HEK293 (cell line): Measurements from ENCODE around the gene HLA-DQB1.

Experiments
- CTCF ChIA-PET: fragments of 350-600 bp; formaldehyde crosslinking; extraction: SDS; loops from one replicate; lab custom pipeline; 2021; ENCODE audit warnings: antibody characterized with exemption; lab: Yijun Ruan, JAX
- POLR2A ChIA-PET: fragments of 300-600 bp; formaldehyde crosslinking; extraction: SDS; loops from one replicate; lab custom pipeline; 2020; ENCODE audit warnings: antibody characterized with exemption, inconsistent platforms; lab: Yijun Ruan, JAX
- H3K27ac ChIP-seq: fragments of 200-500 bp; sonication (Bioruptor generic); 2 replicates; pipeline ENCODE4 v1.5.1; 2014; ENCODE audit warnings: low read depth, low read length, control low read depth, inconsistent platforms; ENCODE audit errors: extremely low read depth
- H3K36me3 ChIP-seq, 2 experiments: fragments of 200-500 bp in 1 of 2; sonication (Bioruptor generic) in 1 of 2; 1 replicate in 1 of 2; 2 replicates in 1 of 2; pipeline ENCODE4 v1.5.1; 2014 to 2017; ENCODE audit warnings: inconsistent platforms in 2 of 2, low read length in 2 of 2; ENCODE audit not compliant: control insufficient read depth in 2 of 2, insufficient read depth in 1 of 2
- H3K4me1 ChIP-seq: fragments of 200-500 bp; sonication (Bioruptor generic); 2 replicates; pipeline ENCODE4 v1.5.1; 2014; ENCODE audit warnings: mild to moderate bottlenecking, low read length, inconsistent platforms; ENCODE audit not compliant: control insufficient read depth, insufficient read depth
- H3K4me3 ChIP-seq: 2 replicates; pipeline ENCODE4 v1.5.1; 2011; ENCODE audit warnings: low read depth, mild to moderate bottlenecking, control low read depth, low read length, moderate library complexity
- H3K9me3 ChIP-seq: fragments of 200-500 bp; sonication (Bioruptor generic); 2 replicates; pipeline ENCODE4 v1.5.1; 2014; ENCODE audit warnings: low read depth, low read length, inconsistent platforms; ENCODE audit not compliant: control insufficient read depth, insufficient read depth
- HOXC10 ChIP-seq: sonication (generic); formaldehyde crosslinking; IDR thresholded peaks from 2 replicates; pipeline ENCODE4 v1.8.1; 2023; ENCODE audit warnings: mild to moderate bottlenecking, missing genetic modification reagents
- SCRT1 ChIP-seq: fragments of 450-650 bp; formaldehyde crosslinking; IDR thresholded peaks from 2 replicates; pipeline ENCODE4 v1.5.1; 2016; ENCODE audit warnings: missing biosample characterization, missing genetic modification characterization, borderline replicate concordance
- SCRT2 ChIP-seq: fragments of 450-650 bp; formaldehyde crosslinking; IDR thresholded peaks from 2 replicates; pipeline ENCODE4 v1.5.1; 2016; ENCODE audit warnings: missing biosample characterization, missing genetic modification characterization
- SETDB1 ChIP-seq: IDR thresholded peaks from one replicate; pipeline ENCODE4 v1.6.1; 2017; ENCODE audit warnings: mild to moderate bottlenecking, low read length, moderate library complexity, mixed read lengths; ENCODE audit not compliant: insufficient read length
- SP2 ChIP-seq: fragments of 450-650 bp; formaldehyde crosslinking; IDR thresholded peaks from 2 replicates; pipeline ENCODE4 v1.5.1; 2016; ENCODE audit warnings: missing biosample characterization, missing genetic modification characterization
- SP3 ChIP-seq: fragments of 450-650 bp; formaldehyde crosslinking; IDR thresholded peaks from 2 replicates; pipeline ENCODE4 v1.5.1; 2016; ENCODE audit warnings: missing biosample characterization, missing genetic modification characterization
- ZBTB21 ChIP-seq: fragments of 450-650 bp; formaldehyde crosslinking; IDR thresholded peaks from 2 replicates; pipeline ENCODE4 v1.5.1; 2017; ENCODE audit warnings: missing biosample characterization, missing genetic modification characterization
- ZBTB48 ChIP-seq: fragments of 450-650 bp; formaldehyde crosslinking; IDR thresholded peaks from 2 replicates; pipeline ENCODE4 v1.5.1; 2016; ENCODE audit warnings: missing biosample characterization, missing genetic modification characterization
- ZFHX2 ChIP-seq: fragments of 450-650 bp; formaldehyde crosslinking; conservative IDR thresholded peaks from 2 replicates; pipeline ENCODE4 v1.5.1; 2016; ENCODE audit warnings: missing biosample characterization, missing genetic modification characterization
- ZFP41 ChIP-seq: fragments of 450-650 bp; formaldehyde crosslinking; IDR thresholded peaks from 2 replicates; pipeline ENCODE4 v1.5.1; 2016; ENCODE audit warnings: missing biosample characterization, missing genetic modification characterization, borderline replicate concordance
- ZNF146 ChIP-seq: fragments of 450-650 bp; formaldehyde crosslinking; IDR thresholded peaks from 2 replicates; pipeline ENCODE4 v1.5.1; 2016; ENCODE audit warnings: missing biosample characterization, missing genetic modification characterization
- ZNF157 ChIP-seq: fragments of 450-650 bp; formaldehyde crosslinking; IDR thresholded peaks from 2 replicates; pipeline ENCODE4 v1.5.1; 2016; ENCODE audit warnings: missing biosample characterization, missing genetic modification characterization
- ZNF211 ChIP-seq: fragments of 450-650 bp; formaldehyde crosslinking; IDR thresholded peaks from 2 replicates; pipeline ENCODE4 v1.5.1; 2016; ENCODE audit warnings: low read depth, missing biosample characterization, missing genetic modification characterization
- ZNF366 ChIP-seq: fragments of 450-650 bp; formaldehyde crosslinking; conservative IDR thresholded peaks from 2 replicates; pipeline ENCODE4 v1.5.1; 2016; ENCODE audit warnings: missing biosample characterization, missing genetic modification characterization
- ZNF510 ChIP-seq: fragments of 450-650 bp; formaldehyde crosslinking; IDR thresholded peaks from 2 replicates; pipeline ENCODE4 v1.5.1; 2018; ENCODE audit warnings: mild to moderate bottlenecking, missing genetic modification characterization, missing biosample characterization; ENCODE audit not compliant: insufficient replicate concordance
- ZNF530 ChIP-seq: fragments of 450-650 bp; formaldehyde crosslinking; IDR thresholded peaks from 2 replicates; pipeline ENCODE4 v1.5.1; 2016; ENCODE audit warnings: low read depth, missing biosample characterization, missing genetic modification characterization
- ZNF629 ChIP-seq: fragments of 450-650 bp; formaldehyde crosslinking; IDR thresholded peaks from 2 replicates; pipeline ENCODE4 v1.5.1; 2017; ENCODE audit warnings: missing biosample characterization, missing genetic modification characterization
- ZNF670 ChIP-seq: fragments of 450-650 bp; formaldehyde crosslinking; IDR thresholded peaks from 2 replicates; pipeline ENCODE4 v1.5.1; 2016; ENCODE audit warnings: missing biosample characterization, missing genetic modification characterization, low read depth
- ZNF707 ChIP-seq: fragments of 450-650 bp; formaldehyde crosslinking; IDR thresholded peaks from 2 replicates; pipeline ENCODE4 v1.5.1; 2016; ENCODE audit warnings: missing biosample characterization, missing genetic modification characterization
- ZSCAN30 ChIP-seq: fragments of 450-650 bp; IDR thresholded peaks from 2 replicates; pipeline ENCODE4 v1.5.1; 2018; ENCODE audit warnings: missing biosample characterization, mild to moderate bottlenecking, missing genetic modification characterization, moderate library complexity
- TF ChIP-seq, protein P1 (sequence below): fragments of 450-650 bp; formaldehyde crosslinking; IDR thresholded peaks from 2 replicates; pipeline ENCODE4 v1.5.1; 2017; ENCODE audit warnings: missing biosample characterization, missing genetic modification characterization

Gene HLA-DQB1

DNA sequence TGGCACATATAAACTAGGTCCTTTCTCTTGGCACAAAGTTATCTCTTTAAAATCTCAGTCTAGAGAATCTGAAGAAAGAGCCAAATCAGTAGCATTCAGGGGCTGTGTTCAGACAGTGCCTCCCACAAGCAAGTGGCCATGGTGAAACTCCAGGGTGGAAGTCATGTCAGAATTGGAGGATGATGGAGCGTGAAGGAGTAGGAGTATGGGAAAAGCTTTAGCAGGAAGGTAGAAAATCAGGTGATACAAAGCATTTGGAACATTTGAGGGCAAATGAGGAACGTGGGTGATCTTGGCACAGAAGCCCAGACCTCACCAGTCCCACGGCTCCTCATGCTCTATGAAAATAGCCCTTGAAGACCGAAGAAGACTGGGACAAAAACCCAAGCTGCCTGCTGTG is 2.8 kb upstream of the HLA-DQB1 start (continued):
- TF ChIP-seq ZNF157 (tag by site-specific recombination): no peak
- TF ChIP-seq ZNF146 (tag by site-specific recombination): no peak
- TF ChIP-seq ZNF670 (tag by site-specific recombination): no peak
- TF ChIP-seq SETDB1: no peak
- no peak for TF ChIP-seq ZNF510 (tag by site-specific recombination)
- TF ChIP-seq SP3 (tag by site-specific recombination): no peak
- TF ChIP-seq, all 188 proteins: peak for 0

DNA sequence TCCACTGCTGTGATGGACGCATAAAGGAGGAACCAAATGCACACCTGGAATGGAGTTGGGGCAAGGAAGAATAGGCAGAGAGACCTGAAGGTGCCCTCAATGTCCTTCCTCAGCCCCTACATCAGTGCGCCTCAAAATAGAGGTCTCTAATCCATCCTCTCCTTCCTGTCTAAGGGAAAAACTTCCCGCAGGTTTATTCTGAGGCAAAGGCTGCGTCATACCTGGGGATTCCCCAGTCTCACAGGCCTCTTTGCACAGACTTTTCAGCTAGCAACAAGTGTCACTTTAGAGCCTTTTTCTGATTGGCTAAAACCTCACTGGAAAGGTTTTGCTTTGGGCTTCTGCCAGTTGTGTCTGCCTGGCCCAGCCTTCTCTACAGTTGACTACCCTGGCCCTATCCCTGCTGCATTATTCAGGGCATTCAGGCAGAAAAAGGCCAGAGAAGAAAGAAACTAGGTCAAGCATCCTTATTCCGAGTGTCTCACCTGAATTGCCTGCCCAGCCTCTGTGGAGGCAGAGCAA is 1.8 kb upstream of the HLA-DQB1 start:
- Histone ChIP-seq H3K4me3 (no peak overlapping the region), H3K36me3 (no peaks in the 10 kb centered on the region), H3K27ac (no peak overlapping the region), H3K9me3 (no peaks in the 10 kb centered on the region), H3K4me1 (peaks cover 12% of the 10 kb centered on the region)
- ChIA-PET POLR2A (no interaction called here), CTCF (interaction anchor here (0.7 to 2.9 kb wide), 2 partner anchors 24 to 46 kb away, joined by 3 to 8 read pairs; no protein-coding TSS in a partner anchor)
- TF ChIP-seq ZBTB21 (peak; percentile 70), ZNF629 (tag by site-specific recombination) (peak; percentile 73), ZFP41 (tag by site-specific recombination) (no peak), ZNF366 (tag by site-specific recombination) (0 out of 2 replicates have a peak, but pooled peaks have one; percentile 22), ZNF530 (tag by site-specific recombination) (no peak), HOXC10 (no peak), SCRT2 (tag by site-specific recombination) (peak; percentile 95)
- TF ChIP-seq, protein P1, sequence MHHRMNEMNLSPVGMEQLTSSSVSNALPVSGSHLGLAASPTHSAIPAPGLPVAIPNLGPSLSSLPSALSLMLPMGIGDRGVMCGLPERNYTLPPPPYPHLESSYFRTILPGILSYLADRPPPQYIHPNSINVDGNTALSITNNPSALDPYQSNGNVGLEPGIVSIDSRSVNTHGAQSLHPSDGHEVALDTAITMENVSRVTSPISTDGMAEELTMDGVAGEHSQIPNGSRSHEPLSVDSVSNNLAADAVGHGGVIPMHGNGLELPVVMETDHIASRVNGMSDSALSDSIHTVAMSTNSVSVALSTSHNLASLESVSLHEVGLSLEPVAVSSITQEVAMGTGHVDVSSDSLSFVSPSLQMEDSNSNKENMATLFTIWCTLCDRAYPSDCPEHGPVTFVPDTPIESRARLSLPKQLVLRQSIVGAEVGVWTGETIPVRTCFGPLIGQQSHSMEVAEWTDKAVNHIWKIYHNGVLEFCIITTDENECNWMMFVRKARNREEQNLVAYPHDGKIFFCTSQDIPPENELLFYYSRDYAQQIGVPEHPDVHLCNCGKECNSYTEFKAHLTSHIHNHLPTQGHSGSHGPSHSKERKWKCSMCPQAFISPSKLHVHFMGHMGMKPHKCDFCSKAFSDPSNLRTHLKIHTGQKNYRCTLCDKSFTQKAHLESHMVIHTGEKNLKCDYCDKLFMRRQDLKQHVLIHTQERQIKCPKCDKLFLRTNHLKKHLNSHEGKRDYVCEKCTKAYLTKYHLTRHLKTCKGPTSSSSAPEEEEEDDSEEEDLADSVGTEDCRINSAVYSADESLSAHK: no peak

DNA sequence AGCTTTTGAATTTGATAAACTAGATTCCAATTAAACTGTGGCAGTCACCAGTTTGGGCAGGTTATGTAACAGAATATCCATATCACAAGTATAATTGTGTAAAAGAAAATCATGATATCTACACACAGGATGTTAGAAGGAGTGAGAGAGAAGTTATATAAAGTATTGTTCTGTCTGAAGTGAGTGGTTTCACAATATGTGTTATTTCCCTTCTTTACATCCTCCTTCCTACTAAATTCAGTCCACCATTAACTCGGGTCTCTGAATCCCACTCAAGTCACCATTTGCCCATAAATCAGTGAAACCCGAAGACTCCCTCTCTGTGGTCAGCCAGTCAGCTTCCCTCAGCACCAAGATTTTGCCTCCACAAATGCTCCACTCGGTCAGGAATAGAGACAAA is 796 bp downstream of the HLA-DQB1 start:
- Histone ChIP-seq H3K27ac (no peak overlapping the region), H3K36me3 (peaks cover 0 to 15% of the 10 kb centered on the region in 2 experiments; a peak in 1 of 3 replicates), H3K4me3 (peak overlapping the region; percentile 63), H3K4me1 (peaks cover 12% of the 10 kb centered on the region), H3K9me3 (no peaks in the 10 kb centered on the region)
- ChIA-PET POLR2A (interaction anchor here (1.2 kb wide), 1 partner anchor 43 kb away, joined by 3 read pairs; no protein-coding TSS in a partner anchor), CTCF (interaction anchor here (0.6 to 2.2 kb wide), 7 partner anchors 26 to 747 kb away, joined by 3 to 9 read pairs (median 3); partner anchors contain the start of gene HLA-DQA1)
- TF ChIP-seq ZNF211 (tag by site-specific recombination): no peak
- TF ChIP-seq ZBTB48 (tag by site-specific recombination): no peak
- no peak for TF ChIP-seq ZSCAN30 (tag by site-specific recombination)
- no peak for TF ChIP-seq ZNF707 (tag by site-specific recombination)
- no peak for TF ChIP-seq SP2
- TF ChIP-seq SCRT1 (tag by site-specific recombination): no peak
- TF ChIP-seq ZFHX2 (tag by site-specific recombination): no peak
